Measurements from ENCODE around the gene NRDE2.

- TF ChIP-seq TAF1 (IDR thresholded peaks at IDR 0.05; ENCODE audit: low read depth) (no peak), CTCF (IDR thresholded peaks at IDR 0.05; ENCODE audit: poor library complexity, severe bottlenecking) (no peak), EP300 (conservative IDR thresholded peaks at IDR 0.05; ENCODE audit: poor library complexity, severe bottlenecking) (no peak)
Observed at GRCh38 chr14:90321891-90322290, 9.8 kb downstream of the NRDE2 start.

Data from neural cell (in vitro differentiated cells).